C4-2B (cell line): ENCODE measurements around the gene C4A.
"Not testable (repeated sequence)": the region's sequence is repeated elsewhere in the genome, so short reads cannot be mapped to it uniquely, and the experiment has no call there.

Experiments
- CTCF ChIP-seq: fragments of 450-650 bp; conservative IDR thresholded peaks from 2 replicates; pipeline ENCODE4 v1.5.1; 2017; ENCODE audit warnings: mild to moderate bottlenecking
- ZFX ChIP-seq: fragments of 450-650 bp; IDR thresholded peaks from 2 replicates; pipeline ENCODE4 v1.6.1; 2017

DNA sequence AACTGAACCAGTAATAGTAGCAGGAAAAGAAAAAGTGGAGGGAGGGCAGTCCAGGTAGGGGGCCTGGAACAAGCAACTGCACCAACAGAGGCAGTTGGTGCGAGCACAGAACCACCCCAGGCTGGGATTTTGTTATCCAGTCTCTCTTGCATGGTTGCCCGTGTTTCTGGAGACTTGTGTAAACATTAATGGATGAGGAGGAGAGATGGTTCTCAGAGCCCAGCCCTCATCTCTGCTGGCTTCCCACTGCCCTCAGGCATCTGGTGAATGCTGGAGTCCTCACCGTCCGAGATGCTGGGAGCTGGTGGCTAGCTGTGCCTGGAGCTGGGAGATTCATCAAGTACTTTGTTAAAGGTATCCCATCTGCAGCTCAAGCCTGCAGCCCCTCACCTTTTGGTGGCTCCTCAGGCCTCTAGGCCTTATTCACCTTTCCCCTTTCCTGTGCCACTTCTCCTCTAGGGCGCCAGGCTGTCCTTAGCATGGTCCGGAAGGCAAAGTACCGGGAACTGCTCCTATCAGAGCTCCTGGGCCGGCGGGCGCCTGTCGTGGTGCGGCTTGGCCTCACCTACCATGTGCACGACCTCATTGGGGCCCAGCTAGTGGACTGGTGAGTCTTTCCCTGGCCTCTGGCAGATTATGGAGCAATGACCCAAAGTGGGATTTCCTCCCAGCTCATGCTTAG lies 1.5 kb upstream of the C4A start:
- TF ChIP-seq CTCF, ZFX: not testable (repeated sequence)
